ENCODE data around the gene KRT6A. TPM values are rescaled to one million over a fixed set of nuclear protein-coding genes. Genes with fewer than 3 reads are reported as not detected.

Gene KRT6A
- total and polyA plus RNA-seq, 10 of the 15 experiments (the other 5 are each of a cell fraction or from before 2014, with no cell fraction given), result 0.96 TPM; not detected in 9

GRCh38 chr12:52529417-52529816 lies 36.4 kb upstream of the KRT6A start:
- 46% methylated on average over 2 of the region's 2 CpGs for WGBS (ENCODE audit: insufficient coverage, insufficient replicate concordance, low lambda C conversion rate, missing lambda C conversion rate)
- Histone ChIP-seq H3K4me2 (ENCODE audit: control insufficient read depth, insufficient read depth) (no peak overlapping the region), H3K36me3 (ENCODE audit: control insufficient read depth in 2 of 2, insufficient read depth in 2 of 2, low read length in 1 of 2) (no peaks in the 10 kb centered on the region), H3K79me2 (ENCODE audit: control insufficient read depth, insufficient read depth, low read length) (no peaks in the 10 kb centered on the region), H3K4me1 (ENCODE audit: control insufficient read depth, insufficient read depth, low read length) (no peaks in the 10 kb centered on the region), H3K27me3 (replicated peaks in 1 of 2; ENCODE audit: control insufficient read depth in 2 of 2, insufficient read depth in 2 of 2, low read length in 1 of 2) (peaks cover 0 to 4% of the 10 kb centered on the region in 2 experiments; a peak in 2 of 4 replicates), H3K9ac (ENCODE audit: control insufficient read depth, insufficient read depth, low read length) (no peak overlapping the region), H3K9me3 (replicated peaks; ENCODE audit: control insufficient read depth, insufficient read depth, low read length) (no peaks in the 10 kb centered on the region), H2AFZ (ENCODE audit: control insufficient read depth, low read depth, low read length) (no peak overlapping the region), H4K20me1 (ENCODE audit: control insufficient read depth, insufficient read depth) (no peaks in the 10 kb centered on the region), H3K4me3 (no peak overlapping the region), H3K27ac (ENCODE audit: control insufficient read depth, insufficient read depth) (no peak overlapping the region)
- FAIRE-seq (no peak), ATAC-seq (no peak), DNase-seq (ENCODE audit: low read depth, low spot score) (no peak)
- no TSS peak for BruUV-seq (replicated peaks)
- ChIA-PET CTCF (no interaction called here), RAD21 (ENCODE audit: unreplicated experiment) (no interaction called here), SMC1A (ENCODE audit: uncharacterized antibody, unreplicated experiment) (no interaction called here), POLR2A (no interaction called here)
- in situ Hi-C loops (cut with MboI), result no loop called here
- TF ChIP-seq MLLT1 (IDR thresholded peaks at IDR 0.05) (no peak), CHD1 (IDR thresholded peaks at IDR 0.05; ENCODE audit: low read depth, low read length) (no peak), KAT2A (conservative IDR thresholded peaks at IDR 0.05; ENCODE audit: control insufficient read depth, low read depth, low read length) (no peak), NR2C2 (IDR thresholded peaks at IDR 0.05; ENCODE audit: borderline replicate concordance, control insufficient read depth, insufficient read length, low read depth) (no peak), DPF2 (IDR thresholded peaks at IDR 0.05) (no peak), RUNX3 (IDR thresholded peaks at IDR 0.05; ENCODE audit: low read length) (no peak), ETV6 (conservative IDR thresholded peaks at IDR 0.05 in 1 of 2, IDR thresholded peaks at IDR 0.05 in 1 of 2; ENCODE audit: borderline replicate concordance in 1 of 2, low read depth in 1 of 2) (no peak), ESRRA (IDR thresholded peaks at IDR 0.05; ENCODE audit: low read length) (no peak), NBN (IDR thresholded peaks at IDR 0.05) (no peak), CHD4 (IDR thresholded peaks at IDR 0.05) (no peak)
- intact Hi-C loops (cut with micrococcal nuclease; ENCODE audit: unreplicated experiment), result no loop called here

Measured in GM12878 (cell line).